COLO829 (cell line): ENCODE measurements around the gene DIS3L2.
"Not testable (repeated sequence)": the region's sequence is repeated elsewhere in the genome, so short reads cannot be mapped to it uniquely, and the experiment has no call there.

ENCODE experiments used
- DNase-seq: peaks from one replicate; pipeline ENCODE4 v3.0.0; 2012; ENCODE audit warnings: low spot score

The DIS3L2 gene

DNA sequence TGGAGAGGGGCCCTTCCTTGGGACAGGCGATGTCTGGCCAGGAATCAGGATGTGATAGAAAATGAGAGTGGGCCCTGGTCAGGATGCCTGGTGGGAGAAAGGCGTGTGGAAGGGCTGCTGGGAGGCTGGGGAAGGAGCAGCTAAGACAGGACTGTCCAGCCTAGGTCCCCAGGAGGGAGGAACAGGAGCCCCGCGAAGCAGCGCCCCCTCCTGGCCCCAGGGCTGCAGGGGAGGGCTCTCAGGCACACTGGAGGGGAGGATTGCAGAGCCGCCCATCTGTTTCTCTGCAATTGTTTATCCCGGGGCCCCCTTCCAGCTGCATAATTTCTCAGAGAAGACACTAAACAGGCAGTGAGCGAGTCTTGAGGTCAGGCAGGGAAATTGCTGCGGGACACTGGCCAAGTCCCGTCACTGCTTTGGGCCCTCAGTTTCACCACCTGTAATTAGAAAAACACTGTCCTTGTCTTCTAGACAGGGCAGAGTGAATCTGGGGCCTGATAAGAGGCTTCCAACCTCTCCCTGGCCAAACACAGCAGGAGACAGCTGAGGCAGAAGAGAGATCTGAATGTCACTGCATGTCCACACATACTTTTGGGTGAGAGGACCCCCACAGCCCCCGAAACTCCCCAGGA is 31.4 kb upstream of the DIS3L2 start:
- DNase-seq = no peak

- DNase-seq = no peak
Measured at GRCh38 chr2:231930593-231931281, 30.8 kb upstream of the DIS3L2 start.

DNA sequence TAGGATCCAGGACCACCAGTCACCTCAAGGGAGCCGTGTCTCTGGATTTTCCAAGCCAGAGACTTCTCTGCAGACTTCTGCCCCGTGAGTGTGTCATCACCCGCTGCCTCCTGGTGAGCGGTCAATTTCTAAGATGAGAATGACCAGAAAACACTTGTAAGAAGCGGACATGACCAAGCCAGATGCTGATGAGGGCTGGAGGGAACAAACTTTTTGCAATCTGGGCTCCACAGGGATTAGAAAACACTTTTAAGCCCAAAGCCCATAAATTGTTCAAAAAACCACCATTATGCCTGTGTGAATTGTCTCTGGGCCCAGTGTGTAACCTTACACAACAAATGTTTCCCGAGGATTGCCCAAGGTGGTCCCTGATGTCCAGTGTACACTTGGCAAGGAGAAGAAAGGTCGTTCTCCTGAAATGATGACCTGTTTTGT is 30.0 kb upstream of the DIS3L2 start:
- DNase-seq = no peak

- DNase-seq = no peak
Measured at GRCh38 chr2:231932711-231932970, 28.9 kb upstream of the DIS3L2 start.

DNA sequence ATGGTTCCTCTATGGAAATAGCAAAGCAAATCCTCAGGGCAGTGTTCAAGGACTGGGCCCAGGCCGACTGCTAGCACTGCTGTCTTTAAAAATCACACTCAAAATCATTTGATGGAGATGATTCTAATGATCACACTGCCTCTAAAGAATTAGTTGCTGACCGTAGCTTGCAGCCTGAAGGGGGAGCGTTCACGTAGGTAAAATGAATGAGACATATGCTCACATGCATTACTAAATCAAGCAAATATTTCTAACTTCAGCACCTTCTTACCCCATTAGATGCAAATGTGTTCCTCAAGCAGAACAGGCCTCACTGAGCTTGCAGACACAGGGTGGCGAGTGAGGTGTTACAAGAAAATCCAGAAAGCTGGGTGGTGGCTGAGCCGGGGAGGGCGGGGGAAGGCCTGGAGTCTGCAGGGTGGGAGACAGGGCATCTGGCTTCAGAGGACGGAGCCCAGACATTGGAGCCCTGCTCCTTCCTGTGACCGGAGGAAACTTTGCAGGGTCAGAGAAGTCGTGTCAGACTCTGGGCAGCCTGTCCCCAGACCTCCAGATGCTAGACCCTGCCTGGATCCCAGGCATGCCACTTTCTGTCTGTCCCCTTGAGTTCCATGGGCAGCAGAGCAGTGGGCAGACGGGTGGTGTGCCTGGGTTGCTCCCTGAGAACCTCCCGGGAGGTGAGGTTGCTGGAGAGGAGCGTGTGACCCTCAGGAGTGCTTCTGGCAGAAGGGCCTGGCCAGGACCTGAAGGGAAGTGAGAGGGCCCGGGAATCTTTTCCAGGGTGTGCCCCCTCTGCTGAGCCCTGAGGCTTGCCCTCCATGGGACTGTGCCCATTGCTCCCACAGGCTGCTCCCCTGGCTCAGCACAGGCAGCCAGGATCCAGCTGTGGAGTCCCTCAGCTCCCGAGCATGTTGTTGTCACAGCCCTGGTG is 28.3 kb upstream of the DIS3L2 start:
- DNase-seq = no peak

GRCh38 chr2:231933916-231934401 is 27.6 kb upstream of the DIS3L2 start:
- no peak for DNase-seq

DNA sequence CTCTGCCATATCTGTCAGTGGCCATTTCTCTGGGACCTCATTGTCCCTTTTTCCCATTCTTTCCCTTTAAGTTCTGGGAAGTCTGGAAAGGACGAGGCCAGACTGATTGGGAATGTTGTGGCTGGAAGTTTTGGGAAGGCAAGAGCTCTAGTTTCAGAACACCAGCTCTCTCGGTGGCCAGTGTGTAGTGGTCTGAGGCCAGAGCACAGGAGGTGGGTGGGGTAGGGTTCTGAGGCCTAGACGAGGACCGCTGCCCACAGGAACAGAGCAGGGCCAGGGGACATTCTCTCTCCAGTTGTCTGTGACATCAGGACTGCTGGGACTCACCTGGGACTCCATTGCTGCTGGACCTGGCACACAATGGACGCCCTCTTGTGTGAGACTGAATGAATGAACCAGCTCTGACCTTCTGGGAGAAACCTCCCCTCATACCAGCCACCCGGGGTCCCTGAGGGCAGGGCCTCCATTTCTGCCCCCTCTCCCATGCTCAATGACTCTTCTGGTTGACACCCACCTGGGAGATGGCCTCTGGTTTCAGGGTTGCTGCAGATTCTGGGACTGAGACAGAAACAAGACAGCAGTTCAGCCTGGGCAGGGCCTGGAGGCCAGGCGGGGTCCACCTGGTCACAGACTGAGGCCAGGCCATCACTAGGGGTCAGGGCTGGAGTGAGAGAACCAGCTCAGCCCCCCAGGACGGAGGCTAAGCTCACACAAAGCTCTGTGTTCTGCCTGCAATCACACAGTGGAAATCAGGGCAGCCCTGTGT is 26.9 kb upstream of the DIS3L2 start:
- DNase-seq = no peak

GRCh38 chr2:231935207-231935524 is 26.3 kb upstream of the DIS3L2 start:
- no peak for DNase-seq

DNA sequence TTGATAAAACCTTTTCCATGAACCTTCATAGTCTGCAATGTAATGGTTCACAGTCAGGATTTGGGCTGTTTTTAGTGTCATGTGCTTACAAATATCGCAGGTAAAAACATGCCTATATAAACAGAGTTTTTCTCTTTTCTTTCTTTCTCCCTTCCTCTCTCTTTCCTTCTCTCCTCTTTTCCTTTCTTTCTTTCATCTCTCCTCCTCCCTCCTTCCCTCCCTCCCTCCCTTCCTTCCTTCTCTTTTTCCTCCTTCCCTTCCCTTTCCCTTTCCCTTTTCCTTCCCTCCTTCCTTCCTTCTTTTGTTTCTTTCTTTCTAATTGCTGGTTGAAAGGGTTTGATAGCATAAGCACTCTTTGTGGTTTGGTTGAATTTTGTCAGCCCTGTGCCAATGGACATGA is 25.7 kb upstream of the DIS3L2 start:
- no peak for DNase-seq

DNA sequence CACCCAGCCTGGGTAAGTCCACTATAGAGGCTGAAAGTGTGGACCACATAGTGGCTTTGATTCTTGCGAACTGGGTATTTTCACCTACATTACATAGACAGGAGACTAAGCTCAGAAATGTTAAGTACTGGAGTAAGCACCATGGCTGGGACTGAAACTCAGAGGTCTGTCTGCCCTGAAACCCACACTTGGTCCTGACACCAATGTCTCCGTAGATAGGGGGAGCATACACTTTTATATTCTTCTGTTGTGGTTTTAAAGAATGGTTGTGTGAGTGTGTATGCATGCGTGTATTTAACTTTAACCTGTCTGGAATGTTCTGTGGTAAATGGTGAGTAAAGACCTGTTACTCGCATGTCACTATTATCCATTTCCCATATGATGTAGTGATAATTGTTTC is 25.0 kb upstream of the DIS3L2 start:
- DNase-seq = no peak

GRCh38 chr2:231937057-231937456 is 24.5 kb upstream of the DIS3L2 start:
- no peak for DNase-seq

DNA sequence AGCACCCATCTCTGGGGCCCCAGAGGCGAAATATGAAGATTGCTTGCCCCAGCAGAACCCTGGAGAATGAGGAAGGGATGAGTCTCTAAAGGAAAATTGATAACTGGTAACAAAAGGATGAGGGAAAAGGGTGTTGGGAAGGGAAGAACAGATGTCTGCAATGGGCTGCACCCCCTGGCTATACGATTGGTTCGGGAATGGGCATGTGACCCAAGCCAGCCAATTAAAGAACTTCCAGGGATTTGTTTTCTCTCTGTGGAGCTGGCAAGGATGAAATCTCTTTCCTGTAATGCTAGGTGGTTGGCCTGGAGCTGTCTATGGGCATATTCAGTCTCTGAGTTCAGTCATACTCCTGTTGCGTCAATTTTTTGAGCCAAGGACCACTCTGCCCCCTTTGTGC is 22.5 kb upstream of the DIS3L2 start:
- DNase-seq = no peak

DNA sequence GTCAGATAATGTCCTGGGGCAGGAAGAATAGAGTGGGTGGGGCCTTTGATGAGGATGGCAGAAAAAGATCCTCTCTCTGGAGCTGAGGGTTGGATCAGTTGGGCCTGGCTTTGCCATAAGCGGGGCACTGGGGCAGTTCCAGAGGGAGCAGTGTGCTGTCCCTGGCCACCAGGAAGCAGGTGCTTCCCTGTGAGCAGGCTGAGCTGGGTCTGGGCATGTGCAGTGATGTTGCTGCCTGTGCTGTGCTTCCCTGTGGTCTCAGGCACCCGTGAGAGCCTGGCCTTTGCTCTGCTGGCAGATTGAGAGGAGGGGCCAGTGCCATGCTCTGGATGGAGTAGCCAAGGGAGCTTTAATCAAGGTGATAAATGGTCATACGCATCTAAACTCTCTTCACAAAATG is 20.7 kb upstream of the DIS3L2 start:
- no peak for DNase-seq

GRCh38 chr2:231941673-231942072 is 19.8 kb upstream of the DIS3L2 start:
- no peak for DNase-seq

- no peak for DNase-seq
Measured at GRCh38 chr2:231942180-231942579, 19.3 kb upstream of the DIS3L2 start.

DNA sequence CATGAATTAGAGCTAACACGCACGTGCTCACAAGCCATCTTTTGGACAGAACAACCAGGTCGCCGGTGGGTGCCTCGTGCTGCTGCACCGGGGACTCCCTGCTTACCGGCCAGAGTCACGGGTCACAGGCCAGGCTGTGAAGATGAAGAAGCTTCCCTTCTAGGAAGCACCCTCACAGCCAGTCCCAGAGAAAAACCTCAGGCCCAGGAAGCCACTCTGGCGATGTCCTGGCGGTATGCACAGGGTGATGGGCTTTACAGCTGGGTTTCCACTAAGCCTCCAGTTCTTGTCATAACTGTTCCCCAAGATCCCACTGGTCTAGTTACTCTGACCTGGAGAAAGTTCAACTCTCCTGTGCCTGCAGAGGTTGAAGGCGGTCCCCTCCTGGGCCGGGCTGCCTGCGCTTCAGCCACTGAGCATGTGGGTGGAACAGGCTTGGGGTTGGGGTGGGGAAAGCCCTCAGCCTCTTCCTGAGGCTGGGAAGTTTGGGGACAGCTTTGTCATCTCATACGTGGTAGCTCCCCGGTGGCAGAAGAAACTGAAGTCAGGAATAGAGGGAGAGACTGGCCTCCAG is 15.2 kb upstream of the DIS3L2 start:
- DNase-seq = no peak

DNA sequence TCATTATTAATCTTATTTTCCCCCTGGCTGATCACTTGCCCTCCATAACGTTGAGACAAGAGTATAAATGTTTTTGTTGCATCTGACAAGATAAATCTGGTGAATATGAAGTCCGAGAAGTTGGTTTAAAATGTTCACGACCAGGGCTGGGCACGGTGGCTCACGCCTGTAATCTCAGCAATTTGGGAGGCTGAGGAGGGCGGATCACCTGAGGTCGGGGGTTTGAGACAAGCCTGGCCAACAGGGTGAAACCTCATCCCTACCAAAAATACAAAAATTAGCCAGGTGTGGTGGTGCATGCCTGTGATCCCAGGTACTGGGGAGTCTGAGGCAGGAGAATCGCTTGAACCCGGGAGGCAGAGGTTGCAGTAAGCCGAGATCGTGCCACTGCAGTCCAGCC is 14.4 kb upstream of the DIS3L2 start:
- DNase-seq = not testable (repeated sequence)

DNA sequence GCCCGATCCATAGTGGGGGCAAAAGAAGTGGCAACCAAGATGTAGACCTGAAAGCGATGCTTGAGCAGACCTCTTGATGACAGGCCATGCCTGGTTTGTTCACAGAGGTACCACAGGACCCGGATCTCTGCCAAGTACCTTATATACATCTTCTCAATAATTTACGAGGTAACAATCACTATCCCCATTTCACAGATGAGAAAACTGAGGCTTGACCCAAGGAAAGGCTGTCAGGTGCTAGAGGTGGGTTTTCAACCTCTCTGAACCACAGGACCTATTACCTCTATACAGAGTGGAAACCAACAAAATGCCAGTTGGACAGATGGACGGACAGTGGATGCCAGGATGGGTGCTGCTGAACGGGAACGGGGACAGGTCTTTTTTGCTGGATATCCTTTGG is 13.8 kb upstream of the DIS3L2 start:
- no peak for DNase-seq

GRCh38 chr2:231951452-231952035 is 10.0 kb upstream of the DIS3L2 start:
- no peak for DNase-seq

GRCh38 chr2:231955758-231956472 is 5.6 kb upstream of the DIS3L2 start:
- no peak for DNase-seq
